NT2/D1 (cell line): ENCODE data around the gene CAMK2D.

ENCODE experiments used
- DNase-seq: peaks from one replicate; pipeline ENCODE4 v3.0.0-alpha.2; 2011; ENCODE audit warnings: low read depth, low spot score
- H3K27me3 ChIP-seq: 2 replicates; pipeline ENCODE4 v1.6.0; 2011; ENCODE audit warnings: mild to moderate bottlenecking; ENCODE audit not compliant: insufficient read length, insufficient read depth
- H3K36me3 ChIP-seq: 2 replicates; pipeline ENCODE4 v1.6.1; 2011; ENCODE audit warnings: mild to moderate bottlenecking, low read length, mixed read lengths; ENCODE audit not compliant: insufficient read depth, insufficient read length
- H3K4me1 ChIP-seq: 2 replicates; pipeline ENCODE4 v1.5.1; 2011; ENCODE audit not compliant: insufficient read depth, insufficient read length
- H3K4me3 ChIP-seq: 2 replicates; pipeline ENCODE4 v1.5.1; 2011; ENCODE audit warnings: low read depth; ENCODE audit not compliant: insufficient read length
- H3K9ac ChIP-seq: 2 replicates; pipeline ENCODE4 v1.6.0; 2011; ENCODE audit warnings: low read depth; ENCODE audit not compliant: insufficient read length
- H3K9me3 ChIP-seq: 2 replicates; pipeline ENCODE4 v1.5.1; 2011; ENCODE audit warnings: mild to moderate bottlenecking, low read length; ENCODE audit not compliant: insufficient read depth
- SUZ12 ChIP-seq: IDR thresholded peaks from 2 replicates; pipeline ENCODE4 v1.6.1; 2011; ENCODE audit not compliant: insufficient read length, insufficient read depth; ENCODE audit errors: extremely low read depth
- YY1 ChIP-seq: IDR thresholded peaks from 2 replicates; pipeline ENCODE4 v1.6.1; 2011; ENCODE audit not compliant: insufficient read length, insufficient read depth
- ZNF274 ChIP-seq: IDR thresholded peaks from 2 replicates; pipeline ENCODE4 v1.6.1; 2011; ENCODE audit warnings: mild to moderate bottlenecking, low read depth, low read length

Gene CAMK2D

GRCh38 chr4:113405874-113406722, 355.4 kb downstream of the CAMK2D start:
- H3K36me3 ChIP-seq: no peaks in the 10 kb centered on the region
- H3K27me3 ChIP-seq: no peaks in the 10 kb centered on the region
- H3K9ac ChIP-seq: no peak overlapping the region
- DNase-seq: no peak
- no peaks in the 10 kb centered on the region for H3K9me3 ChIP-seq
- TF ChIP-seq SUZ12 (no peak), ZNF274 (no peak), YY1 (no peak)
- H3K4me3 ChIP-seq: no peak overlapping the region
- H3K4me1 ChIP-seq: no peaks in the 10 kb centered on the region

- no peak for TF ChIP-seq YY1
- TF ChIP-seq SUZ12: no peak
- TF ChIP-seq ZNF274: no peak
- Histone ChIP-seq H3K36me3 (no peaks in the 10 kb centered on the region), H3K4me1 (no peaks in the 10 kb centered on the region), H3K9me3 (no peaks in the 10 kb centered on the region), H3K4me3 (no peak overlapping the region), H3K27me3 (no peaks in the 10 kb centered on the region), H3K9ac (no peak overlapping the region)
- DNase-seq: no peak
These were observed 356.7 kb downstream of the CAMK2D start for GRCh38 chr4:113404841-113405240.

GRCh38 chr4:113404167-113404571, 357.4 kb downstream of the CAMK2D start:
- H3K27me3 ChIP-seq: no peaks in the 10 kb centered on the region
- TF ChIP-seq YY1: no peak
- no peaks in the 10 kb centered on the region for H3K36me3 ChIP-seq
- no peak overlapping the region for H3K4me3 ChIP-seq
- H3K4me1 ChIP-seq: no peaks in the 10 kb centered on the region
- H3K9ac ChIP-seq: no peak overlapping the region
- H3K9me3 ChIP-seq: peaks cover 2% of the 10 kb centered on the region; the same call in 1 of the 2 replicates
- DNase-seq: no peak
